ENCODE measurements around the gene NKAIN2.

The NKAIN2 gene

DNA sequence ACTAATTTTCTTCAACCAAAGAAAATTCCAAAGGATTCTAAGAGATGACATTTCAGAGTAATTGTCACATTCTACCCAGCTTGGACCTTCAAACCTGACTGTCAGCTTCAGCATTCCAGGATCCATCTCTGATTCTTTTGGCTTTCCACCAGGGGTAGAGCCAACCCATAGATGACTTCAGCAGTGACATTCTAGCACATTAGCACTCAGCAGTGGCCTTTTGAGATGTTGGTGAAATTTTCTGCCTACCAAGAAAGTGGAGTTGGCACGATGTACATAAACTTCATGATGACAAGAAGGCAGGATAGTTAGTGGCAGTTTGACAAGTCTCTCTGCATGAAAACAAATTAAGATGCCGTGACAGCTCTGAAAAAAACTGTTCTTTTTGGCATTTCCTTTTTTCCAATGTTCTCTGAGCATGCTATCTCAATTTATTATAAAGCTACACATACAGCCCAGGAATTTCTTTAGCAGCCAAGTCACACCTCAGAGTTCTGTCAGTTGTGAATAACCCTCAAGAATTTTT lies 692.1 kb downstream of the NKAIN2 start:
- Histone ChIP-seq H2AFZ (ENCODE audit: low read depth, low read length, severe bottlenecking) (no peak overlapping the region), H3K27me3 (ENCODE audit: low read length) (no peaks in the 10 kb centered on the region), H3K27ac (ENCODE audit: low read depth, low read length) (no peak overlapping the region), H3K4me3 (ENCODE audit: insufficient read depth, low read length, poor library complexity, severe bottlenecking) (no peak overlapping the region), H3K4me2 (ENCODE audit: low read depth, low read length, poor library complexity, severe bottlenecking) (no peak overlapping the region), H4K20me1 (ENCODE audit: low read depth, low read length) (no peaks in the 10 kb centered on the region), H3F3A (ENCODE audit: insufficient read depth) (no peaks in the 10 kb centered on the region), H3K9ac (ENCODE audit: low read length) (no peak overlapping the region), H3K9me3 (ENCODE audit: insufficient read depth, low read length) (no peaks in the 10 kb centered on the region), H3K79me2 (ENCODE audit: insufficient read depth, low read length) (no peaks in the 10 kb centered on the region), H3K36me3 (ENCODE audit: low read length) (no peaks in the 10 kb centered on the region), H3K9me2 (replicated peaks; ENCODE audit: insufficient read depth, low read length) (no peaks in the 10 kb centered on the region)
- TF ChIP-seq, protein P1, sequence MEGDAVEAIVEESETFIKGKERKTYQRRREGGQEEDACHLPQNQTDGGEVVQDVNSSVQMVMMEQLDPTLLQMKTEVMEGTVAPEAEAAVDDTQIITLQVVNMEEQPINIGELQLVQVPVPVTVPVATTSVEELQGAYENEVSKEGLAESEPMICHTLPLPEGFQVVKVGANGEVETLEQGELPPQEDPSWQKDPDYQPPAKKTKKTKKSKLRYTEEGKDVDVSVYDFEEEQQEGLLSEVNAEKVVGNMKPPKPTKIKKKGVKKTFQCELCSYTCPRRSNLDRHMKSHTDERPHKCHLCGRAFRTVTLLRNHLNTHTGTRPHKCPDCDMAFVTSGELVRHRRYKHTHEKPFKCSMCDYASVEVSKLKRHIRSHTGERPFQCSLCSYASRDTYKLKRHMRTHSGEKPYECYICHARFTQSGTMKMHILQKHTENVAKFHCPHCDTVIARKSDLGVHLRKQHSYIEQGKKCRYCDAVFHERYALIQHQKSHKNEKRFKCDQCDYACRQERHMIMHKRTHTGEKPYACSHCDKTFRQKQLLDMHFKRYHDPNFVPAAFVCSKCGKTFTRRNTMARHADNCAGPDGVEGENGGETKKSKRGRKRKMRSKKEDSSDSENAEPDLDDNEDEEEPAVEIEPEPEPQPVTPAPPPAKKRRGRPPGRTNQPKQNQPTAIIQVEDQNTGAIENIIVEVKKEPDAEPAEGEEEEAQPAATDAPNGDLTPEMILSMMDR (IDR thresholded peaks at IDR 0.05; ENCODE audit: insufficient read depth, low read length, poor library complexity, severe bottlenecking) = no peak

DNA sequence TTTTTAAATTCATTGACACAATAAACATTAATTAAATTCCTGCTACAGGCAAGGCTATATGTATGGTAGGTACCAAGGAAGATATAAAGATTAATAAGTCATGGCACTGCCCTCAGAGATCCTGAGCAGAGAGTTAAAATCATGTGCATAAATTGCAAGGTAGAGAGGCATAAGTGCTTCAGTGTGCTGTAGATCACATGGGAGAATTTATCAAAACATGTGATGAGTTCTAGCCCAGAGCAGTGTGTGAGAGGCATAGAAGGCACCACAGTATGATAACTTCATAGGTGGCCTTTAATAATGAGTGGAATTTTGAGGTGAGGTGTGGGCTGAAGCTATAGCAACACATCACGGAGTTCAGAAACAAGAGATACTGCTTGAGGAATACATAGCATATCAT lies 692.7 kb downstream of the NKAIN2 start:
- Histone ChIP-seq H3K27ac (ENCODE audit: low read depth, low read length) (no peak overlapping the region), H3K36me3 (ENCODE audit: low read length) (no peaks in the 10 kb centered on the region), H2AFZ (ENCODE audit: low read depth, low read length, severe bottlenecking) (no peak overlapping the region), H3K4me3 (ENCODE audit: insufficient read depth, low read length, poor library complexity, severe bottlenecking) (no peak overlapping the region), H3K9me3 (ENCODE audit: insufficient read depth, low read length) (no peaks in the 10 kb centered on the region), H3K9ac (ENCODE audit: low read length) (no peak overlapping the region), H3K4me2 (ENCODE audit: low read depth, low read length, poor library complexity, severe bottlenecking) (no peak overlapping the region), H3K79me2 (ENCODE audit: insufficient read depth, low read length) (no peaks in the 10 kb centered on the region), H3K27me3 (ENCODE audit: low read length) (no peaks in the 10 kb centered on the region), H3F3A (ENCODE audit: insufficient read depth) (no peaks in the 10 kb centered on the region), H4K20me1 (ENCODE audit: low read depth, low read length) (no peaks in the 10 kb centered on the region), H3K9me2 (replicated peaks; ENCODE audit: insufficient read depth, low read length) (no peaks in the 10 kb centered on the region)
- TF ChIP-seq, protein P1 (IDR thresholded peaks at IDR 0.05; ENCODE audit: insufficient read depth, low read length, poor library complexity, severe bottlenecking) = no peak
- TF ChIP-seq EZH2phosphoT487 (conservative IDR thresholded peaks at IDR 0.05; ENCODE audit: low read length) = no peak

- no peaks in the 10 kb centered on the region for H3K27me3 ChIP-seq (ENCODE audit: low read length)
- no peaks in the 10 kb centered on the region for H3K36me3 ChIP-seq (ENCODE audit: low read length)
- no peaks in the 10 kb centered on the region for H4K20me1 ChIP-seq (ENCODE audit: low read depth, low read length)
- no peak overlapping the region for H3K9ac ChIP-seq (ENCODE audit: low read length)
- no peak overlapping the region for H3K4me3 ChIP-seq (ENCODE audit: insufficient read depth, low read length, poor library complexity, severe bottlenecking)
- no peak overlapping the region for H2AFZ ChIP-seq (ENCODE audit: low read depth, low read length, severe bottlenecking)
- no peak overlapping the region for H3K27ac ChIP-seq (ENCODE audit: low read depth, low read length)
- H3F3A ChIP-seq (ENCODE audit: insufficient read depth) = no peaks in the 10 kb centered on the region
- H3K9me2 ChIP-seq (replicated peaks; ENCODE audit: insufficient read depth, low read length) = no peaks in the 10 kb centered on the region
- no peaks in the 10 kb centered on the region for H3K9me3 ChIP-seq (ENCODE audit: insufficient read depth, low read length)
- no peaks in the 10 kb centered on the region for H3K79me2 ChIP-seq (ENCODE audit: insufficient read depth, low read length)
- TF ChIP-seq EZH2phosphoT487 (conservative IDR thresholded peaks at IDR 0.05; ENCODE audit: low read length) = no peak
- TF ChIP-seq, protein P1 (IDR thresholded peaks at IDR 0.05; ENCODE audit: insufficient read depth, low read length, poor library complexity, severe bottlenecking) = no peak
- no peak overlapping the region for H3K4me2 ChIP-seq (ENCODE audit: low read depth, low read length, poor library complexity, severe bottlenecking)
Measured at GRCh38 chr6:124512431-124512830, 708.8 kb downstream of the NKAIN2 start.
